ENCODE data around the gene CFAP74.

CFAP74 gene, protein sequence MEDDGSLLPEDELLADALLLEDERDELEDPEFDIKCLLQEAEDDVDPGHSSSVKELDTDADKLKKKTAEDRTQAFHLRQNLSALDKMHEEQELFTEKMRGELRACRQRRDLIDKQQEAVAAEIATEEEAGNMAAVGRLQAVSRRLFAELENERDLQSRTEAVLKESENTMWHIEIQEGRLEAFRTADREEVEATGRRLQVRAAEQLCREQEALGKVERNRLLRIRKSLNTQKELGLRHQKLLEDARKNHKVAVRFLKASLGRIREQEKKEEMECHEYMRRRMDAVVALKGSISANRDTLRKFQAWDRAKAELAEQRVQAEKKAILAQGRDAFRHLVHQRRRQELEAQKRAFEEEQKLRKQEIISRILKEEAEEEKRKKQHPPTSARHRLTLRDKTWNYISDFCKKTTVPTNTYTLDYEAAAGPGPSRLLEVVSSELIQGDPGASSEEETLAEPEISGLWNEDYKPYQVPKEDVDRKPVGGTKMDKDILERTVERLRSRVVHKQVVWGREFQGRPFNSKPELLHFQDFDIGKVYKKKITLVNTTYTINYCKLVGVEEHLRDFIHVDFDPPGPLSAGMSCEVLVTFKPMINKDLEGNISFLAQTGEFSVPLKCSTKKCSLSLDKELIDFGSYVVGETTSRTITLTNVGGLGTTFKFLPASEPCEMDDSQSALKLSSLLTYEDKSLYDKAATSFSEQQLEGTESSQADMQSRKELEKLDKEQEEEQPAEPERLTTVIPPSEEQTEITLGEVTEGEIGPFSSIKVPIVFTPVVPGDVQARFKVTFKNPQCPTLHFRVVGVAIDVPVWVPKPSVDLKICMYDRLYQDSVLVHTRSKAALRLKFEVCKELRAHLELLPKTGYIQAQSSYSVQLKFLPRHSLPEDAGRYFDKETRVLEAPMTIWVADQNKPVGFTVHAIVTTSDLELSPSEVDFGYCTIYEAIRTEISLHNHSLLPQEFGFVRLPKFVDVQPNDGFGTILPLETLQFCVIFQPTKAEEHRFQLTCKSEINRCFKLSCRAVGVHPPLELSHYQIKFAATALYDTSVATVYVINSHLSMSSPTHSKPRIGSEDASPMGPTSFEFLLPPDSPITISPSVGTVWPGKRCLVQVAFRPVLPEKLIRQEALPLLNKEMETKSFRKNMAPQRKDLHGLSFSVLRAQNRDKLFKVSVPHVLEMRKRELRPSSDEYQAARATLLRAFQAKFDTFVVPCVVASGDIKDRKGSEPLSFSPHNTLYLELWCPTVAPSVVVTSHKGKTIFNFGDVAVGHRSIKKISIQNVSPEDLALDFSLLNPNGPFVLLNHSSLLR (N-terminal part only)

DNA sequence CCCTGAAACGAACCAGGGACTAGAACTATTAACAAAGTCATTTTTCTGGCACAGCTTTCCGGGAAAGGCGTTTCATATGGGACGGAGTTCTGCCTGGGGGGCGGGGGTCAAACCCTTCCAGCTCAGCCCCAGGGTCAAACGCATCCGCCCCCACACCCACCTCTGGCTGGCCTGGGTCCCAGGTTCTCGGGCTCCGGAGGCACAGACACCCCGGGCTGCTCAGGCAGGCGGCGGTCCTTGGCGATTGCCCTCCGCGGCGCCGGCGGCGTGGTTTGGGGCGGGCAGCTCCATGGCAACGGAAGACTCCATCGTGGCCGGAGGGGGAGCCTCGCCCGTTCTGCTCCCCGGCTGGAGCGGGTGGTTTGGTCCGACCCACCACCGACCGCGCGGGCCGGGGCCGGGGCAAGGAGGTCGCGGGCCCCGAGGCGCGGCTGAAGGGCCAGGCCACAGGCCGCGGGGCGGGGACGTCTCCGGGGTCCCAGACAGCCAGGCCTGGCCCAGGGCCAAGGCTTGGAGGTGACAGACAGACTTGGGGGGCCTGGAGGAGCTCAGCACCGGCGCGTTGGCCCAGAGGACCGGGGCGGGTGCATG, at the start of gene CFAP74:
TSS of gene CFAP74 (minus strand) at position 246 of the 591 bp plus-strand sequence. CDS start 12,830 bp downstream, outside the sequence.
- DNase-seq (ENCODE audit: low spot score): no peak

DNA sequence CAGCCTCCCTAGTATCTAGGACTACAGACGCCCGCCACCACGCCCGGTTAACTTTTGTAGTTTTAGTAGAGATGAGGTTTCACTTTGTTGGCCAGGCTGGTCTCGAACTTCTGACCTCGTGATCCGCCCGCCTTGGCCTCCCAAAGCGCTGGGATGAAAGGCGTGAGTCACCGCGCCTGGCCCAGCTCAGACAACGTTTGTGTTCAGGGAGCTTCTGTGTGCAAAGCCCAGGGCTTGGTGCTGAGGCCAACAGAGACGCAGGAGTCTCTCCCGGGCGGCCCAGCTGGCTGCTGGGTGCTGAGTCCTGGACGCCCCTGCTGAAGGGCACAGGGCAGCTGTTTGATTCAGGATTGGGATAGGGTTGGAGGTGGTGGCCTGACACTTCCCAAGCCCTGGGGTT, 49.6 kb upstream of the CFAP74 start:
- no peak for DNase-seq (ENCODE audit: low spot score)

DNA sequence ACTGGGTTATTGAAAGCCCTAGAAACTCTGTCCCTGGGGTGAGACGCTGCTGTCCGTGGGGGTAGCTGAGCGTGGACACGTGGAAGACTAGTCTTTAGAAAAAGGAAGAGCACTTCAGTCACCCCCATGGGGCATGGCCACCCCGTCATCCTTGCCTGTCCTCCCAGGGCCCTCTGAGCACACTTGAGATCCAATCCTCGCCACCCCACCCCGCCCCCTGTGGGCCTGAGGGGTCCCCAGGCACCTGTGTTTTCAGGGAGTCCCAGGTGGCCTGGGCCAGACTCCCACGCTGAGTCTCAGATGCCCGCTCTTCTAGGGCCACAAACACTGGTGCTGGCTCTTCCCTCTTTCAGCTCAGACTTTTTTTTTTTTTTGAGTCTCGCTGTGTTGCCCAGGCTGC, 49.2 kb upstream of the CFAP74 start:
- no peak for DNase-seq (ENCODE audit: low spot score)

DNA sequence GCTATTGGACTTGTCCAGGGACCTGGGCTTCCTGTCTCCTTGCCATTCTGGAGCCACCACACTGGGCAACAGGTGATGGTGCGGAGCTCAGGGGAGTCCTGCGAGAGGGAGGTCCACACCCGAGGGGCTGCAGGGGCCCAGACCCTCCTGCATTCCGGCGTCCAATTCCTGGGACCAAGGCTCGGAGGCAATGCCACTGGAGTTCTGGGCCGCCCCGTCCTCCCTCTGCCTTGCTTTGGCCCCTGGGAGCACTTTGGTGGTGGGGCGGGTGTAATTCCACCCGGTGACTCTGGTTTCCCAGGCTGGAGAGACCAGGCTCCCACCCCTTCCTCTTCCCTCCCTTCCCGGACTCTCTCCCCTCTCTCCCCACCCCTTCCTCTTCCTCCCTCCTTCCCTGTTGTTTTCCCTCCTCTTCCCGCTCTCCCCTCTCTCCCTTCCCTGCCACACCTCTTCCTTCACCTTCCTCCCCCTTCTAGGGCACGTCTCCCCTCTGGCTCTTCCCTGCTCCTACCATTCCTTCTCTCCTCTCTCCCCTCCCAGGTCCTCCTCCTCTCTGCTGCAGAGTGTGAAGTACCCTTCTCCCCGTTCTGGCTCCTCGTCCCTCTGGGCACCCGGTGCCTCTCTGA, 48.6 kb upstream of the CFAP74 start:
- DNase-seq (ENCODE audit: low spot score): no peak

DNA sequence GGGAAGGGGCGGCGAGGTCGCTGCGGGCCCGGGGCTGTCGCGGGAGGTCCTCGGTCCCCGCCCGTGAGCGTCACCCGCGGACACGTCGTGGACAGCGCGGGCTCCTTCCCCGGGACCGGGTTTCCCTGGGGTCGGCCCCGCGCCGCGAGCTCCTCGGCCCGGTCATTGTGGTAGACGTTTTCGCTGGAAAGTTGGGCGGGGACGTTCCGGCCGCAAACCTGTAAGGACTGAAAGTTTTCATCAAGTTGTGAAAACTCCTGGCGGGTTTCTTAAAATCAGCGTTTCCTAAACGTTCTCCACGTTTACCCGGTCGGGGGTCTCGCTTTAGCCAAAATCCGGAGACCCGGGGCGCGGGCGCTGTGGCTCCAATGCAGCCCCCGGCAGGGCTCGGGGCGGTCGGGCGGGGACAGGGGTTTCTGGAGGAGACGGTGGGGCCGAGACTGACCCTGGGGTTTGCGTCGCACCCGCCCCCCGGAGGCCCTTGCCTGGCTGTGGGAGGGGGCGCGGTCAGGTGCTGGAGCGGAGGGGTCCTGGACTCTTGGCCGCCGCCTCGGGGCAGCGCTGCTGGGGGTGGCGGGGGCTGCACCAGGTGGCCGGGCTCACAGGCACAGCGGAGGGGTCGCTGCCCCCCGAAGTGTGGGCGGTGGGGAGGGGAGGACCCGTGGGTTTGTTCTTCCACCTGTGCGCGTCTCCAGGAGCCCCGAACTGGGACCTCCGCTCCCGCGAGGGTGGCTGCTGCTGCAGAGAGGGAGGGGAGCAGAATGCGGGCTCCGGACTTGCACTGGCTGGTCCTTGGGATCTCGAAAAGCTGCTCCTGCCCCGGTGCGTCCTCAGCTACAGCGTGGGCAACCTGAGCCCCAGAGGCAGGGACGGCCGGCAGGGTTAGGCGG, 47.5 kb upstream of the CFAP74 start:
- DNase-seq (ENCODE audit: low spot score): no peak

DNA sequence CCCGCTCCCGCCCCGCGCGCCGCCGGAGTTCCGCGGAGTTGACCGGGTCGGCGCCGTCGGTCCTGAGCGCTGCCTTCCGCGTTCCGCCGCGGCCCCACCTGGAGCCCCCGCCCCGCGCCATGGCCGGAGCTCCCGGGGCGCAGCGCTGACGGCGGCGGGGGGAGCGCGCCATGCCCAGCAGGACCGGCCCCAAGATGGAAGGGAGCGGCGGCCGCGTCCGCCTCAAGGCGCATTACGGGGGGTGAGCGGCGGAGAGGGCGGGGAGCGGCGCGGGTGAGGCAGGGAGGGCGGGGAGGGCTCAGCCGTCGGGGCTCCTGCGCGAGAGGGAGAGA, 46.8 kb upstream of the CFAP74 start:
- DNase-seq (ENCODE audit: low spot score): no peak

DNA sequence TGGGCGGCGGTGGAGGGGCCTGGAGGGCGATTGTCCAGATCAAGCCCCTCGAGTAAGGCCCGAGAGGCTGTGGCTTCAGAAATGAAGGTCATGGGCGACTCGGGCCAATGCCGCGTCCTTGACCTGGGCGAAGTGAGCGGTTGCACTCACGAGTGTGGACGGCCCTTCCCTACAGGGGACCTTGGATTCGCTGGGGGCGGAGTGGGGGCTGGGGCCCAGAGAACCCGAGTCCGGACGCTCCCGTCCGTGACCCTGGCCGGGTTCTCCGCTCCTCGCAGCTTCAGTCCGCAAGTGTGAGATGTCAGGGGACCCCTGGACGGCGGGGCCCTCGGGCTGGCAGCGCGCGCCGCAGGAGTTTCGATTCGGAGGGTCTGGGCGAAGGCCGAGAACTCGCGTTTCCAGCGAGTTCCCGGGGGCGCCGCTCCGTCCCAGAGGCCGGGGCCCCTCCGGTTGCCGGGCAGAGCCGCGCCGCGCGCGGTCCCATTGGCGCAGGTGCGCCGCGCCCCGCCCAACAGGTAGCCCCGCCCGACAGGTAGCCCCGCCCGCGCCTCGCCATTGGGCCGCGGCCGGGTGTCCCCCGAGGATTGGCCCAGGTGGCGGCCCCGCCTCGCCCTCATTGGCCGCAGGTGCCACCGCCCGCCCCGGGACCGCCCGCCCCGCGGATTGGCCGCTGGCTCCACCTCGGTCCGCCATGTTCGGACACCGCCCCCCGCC, 46.3 kb upstream of the CFAP74 start, which contains the start of gene PRKCZ:
TSS of gene PRKCZ (plus strand) at position 694 of the 714 bp plus-strand sequence. CDS start 220 bp downstream, outside the sequence.
- DNase-seq (ENCODE audit: low spot score): no peak

DNA sequence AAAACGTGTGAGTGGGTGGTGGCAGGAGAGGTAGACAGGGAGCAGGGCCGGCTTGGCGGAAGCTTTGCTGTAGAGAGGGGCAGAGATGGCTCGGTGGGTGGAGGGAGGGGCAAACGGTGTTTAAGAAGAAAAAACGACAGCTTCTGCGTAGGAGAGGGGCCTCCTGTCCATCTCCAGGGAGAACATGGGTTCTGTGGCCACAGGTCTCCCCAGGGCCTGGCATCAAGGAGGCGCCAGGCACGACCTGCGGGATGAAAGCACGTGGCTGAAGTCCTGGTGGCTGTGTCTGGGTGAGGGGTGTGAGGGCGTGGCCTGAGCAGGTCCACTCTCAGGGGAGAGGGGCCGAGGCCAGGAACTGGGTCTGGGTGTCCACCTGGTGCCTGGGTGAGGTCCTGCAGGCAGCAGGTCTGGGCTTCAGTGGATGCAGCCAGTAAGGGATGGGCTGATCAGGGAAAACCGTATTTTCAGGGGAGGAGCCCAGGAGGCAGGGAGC, 45.7 kb upstream of the CFAP74 start:
- no peak for DNase-seq (ENCODE audit: low spot score)

DNA sequence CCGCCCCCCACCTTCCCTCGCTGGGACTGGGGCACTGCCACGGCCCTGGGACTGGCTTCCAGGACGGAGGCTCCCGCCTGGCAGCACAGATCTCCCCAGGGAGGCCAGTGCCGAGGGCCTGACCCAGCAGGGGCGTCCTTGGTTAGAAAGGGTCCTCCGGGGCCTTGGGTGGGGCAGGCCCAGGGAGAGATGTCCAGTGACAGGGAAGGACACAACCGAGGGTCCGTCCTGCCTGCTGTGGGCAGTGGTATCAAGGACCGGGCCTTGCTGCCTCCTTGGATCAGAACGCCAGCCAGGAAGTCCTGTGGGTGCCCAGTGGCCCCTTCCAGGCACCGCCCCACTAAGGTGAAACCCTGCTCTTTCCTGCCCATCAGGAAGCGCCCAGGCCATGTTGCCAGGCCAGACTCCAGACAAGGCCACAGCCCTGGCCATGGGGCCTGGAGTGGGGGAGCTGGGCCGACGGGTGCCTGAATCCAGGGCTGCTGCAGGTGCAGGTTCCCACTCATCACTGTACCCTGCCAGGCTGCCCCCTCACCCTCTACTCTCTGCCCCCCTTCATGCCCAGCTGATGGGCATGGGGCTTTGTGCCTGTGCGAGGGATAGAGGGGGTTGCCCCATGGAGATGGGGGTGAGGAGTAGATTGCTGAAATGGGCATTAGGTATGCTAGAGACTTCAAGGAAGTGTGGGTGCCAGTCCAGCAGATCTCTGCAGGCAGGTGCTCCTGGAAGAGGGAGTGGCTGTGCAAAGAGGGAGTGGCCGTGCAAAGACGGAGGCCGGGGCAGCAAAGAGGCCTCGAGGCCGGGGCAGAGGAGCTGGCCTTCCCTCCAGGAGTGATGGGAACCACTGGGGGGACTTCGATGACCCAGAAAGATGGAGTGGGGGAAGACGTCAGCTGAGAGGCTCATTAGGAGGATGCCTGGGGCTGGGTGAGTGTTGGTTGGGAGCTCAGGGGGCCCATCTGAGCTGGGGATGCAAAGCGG, 44.5 kb upstream of the CFAP74 start:
- DNase-seq (ENCODE audit: low spot score): no peak

DNA sequence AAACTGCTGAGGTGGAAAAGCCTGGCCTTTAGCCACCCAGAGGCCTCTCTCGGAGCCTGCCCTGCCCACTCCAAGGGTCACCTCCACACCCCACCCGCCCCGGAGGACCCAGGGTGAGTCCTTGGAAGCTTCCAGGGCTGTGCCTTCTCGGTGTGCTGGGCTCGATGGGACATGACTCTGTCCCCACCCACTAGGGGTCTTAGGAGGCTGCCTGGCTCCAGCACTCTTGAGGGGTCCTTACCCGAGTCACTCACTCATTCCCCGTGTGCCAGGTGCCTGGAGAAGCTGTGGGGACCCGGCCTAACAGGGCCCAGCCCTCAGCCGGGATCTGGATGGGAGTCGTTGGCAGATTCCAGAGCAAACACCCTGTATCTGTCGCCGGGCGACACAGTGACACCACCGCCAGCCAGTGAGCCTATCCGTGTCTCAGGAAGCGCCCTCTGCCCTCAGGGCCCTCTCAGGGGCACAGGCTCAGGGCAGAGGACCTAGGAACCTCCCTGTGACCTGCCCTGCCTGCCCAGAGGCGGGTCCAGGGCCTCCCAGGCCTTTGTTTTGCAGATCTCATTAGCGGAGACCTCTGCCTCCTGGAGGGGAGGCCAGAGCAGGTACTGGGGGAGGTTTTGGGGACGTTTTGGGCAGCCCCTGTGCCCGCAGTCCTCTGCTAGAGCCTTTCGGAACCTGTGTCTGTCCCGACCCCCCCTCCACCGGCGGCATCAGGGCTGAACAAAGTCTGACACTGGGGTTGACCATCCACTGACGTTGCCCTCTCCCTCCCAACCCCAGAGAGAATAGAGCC, 43.6 kb upstream of the CFAP74 start:
- DNase-seq (ENCODE audit: low spot score): no peak

DNA sequence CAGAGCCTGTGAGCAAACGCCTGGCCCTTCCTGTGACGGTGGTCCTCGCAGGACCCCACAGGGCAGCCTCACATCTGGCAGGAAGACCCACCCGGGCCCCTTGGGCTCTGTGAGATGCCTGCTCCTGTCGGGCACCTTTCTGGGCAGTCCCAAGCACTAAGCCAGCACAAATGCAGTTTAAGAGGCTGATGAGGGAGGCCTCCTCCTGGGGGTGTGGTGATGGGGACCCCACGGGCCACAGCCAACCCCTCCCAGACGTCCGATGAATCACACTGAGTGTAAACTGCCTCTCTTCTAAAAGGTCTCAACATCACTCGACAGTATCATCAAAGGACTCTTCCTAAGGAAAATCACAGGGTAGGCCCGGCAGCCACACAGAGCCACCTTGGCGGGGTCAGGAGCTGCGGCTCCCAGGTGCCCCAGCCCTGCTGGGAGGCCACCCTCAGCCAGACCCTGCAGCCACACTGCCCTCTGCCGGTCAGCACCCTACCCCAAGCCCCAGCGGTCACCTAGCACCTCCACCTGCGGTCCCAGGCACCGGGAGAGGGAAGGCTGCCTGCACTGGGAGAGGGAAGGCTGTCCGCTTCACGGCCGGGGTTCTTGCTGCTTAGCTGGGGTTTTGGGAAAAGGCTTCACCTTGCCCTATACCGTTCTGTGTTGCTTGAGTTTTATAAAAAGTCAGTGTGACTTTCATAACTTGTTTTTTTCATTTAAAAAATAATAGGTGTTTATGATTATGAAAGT, 42.8 kb upstream of the CFAP74 start:
- DNase-seq (ENCODE audit: low spot score): peak; percentile 95

DNA sequence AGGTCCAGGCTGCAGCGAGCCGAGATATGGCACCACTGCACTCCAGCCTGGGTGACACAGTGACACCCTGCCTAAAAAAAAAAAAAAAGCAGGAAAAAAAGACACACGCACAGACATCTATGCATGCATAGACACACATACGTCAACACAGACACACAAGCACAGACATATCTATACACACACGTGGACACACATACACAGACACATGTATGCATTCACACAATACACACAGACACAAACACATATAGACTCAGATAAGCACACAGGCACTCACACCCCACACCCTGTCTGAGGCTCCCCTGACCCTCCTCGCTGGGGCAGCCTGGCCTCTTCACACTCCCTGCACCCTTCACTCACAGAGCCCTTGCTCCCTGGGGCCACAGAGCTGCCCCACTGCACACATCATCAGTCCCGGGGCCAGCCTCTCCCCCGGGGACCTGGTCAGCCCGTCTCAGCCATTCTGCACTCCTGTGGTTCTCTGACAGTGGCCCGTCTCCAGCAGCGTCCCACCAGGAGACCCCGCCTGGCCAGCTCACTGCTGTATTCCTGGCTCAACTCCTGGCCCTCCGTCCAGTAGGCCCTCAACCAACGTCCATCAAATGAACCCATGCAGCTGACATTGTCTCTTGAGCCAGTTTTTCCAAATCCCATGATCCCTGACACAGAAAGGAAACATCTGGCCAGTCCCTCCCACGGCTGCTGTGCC, 42.0 kb upstream of the CFAP74 start:
- no peak for DNase-seq (ENCODE audit: low spot score)

DNA sequence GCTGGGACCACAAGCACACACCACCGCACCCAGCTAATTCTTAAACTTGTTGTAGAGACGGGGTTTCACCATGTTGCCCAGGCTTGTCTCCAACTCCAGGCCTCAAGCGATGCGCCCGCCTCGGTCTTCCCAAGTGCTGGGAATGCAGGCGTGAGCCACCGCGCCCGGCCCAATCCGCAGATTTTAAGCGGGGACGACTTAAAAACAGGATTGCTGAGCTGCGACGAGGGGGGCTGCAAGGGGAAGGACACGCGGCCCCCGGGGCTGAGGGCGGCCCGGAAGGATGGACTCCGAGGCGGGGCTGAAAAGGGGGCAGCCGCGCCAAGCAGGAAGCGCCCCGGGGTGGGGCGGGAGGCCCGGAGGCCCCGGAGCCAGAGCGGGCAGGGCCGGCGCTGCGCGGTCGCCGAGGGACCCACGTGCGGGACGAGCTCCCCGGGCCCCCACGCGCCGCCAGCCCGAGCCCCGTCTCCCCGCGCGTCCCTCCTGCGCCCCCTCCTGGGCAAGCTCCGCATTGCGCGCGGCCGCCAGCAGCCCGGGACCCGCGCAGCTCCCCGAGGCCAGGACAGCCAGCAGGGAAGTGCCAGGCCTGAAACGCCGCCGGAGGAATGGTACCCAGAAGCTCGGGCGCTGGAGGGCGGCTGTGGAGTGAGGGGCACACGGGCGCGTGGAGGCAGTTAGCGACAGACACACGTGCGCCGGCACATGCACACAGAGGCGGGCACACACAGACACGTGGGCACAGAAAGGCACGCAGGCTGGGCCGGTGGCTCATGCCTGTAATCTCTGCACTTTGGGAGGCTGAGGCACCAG, 41.1 kb upstream of the CFAP74 start:
- DNase-seq (ENCODE audit: low spot score): peak; percentile 88

DNA sequence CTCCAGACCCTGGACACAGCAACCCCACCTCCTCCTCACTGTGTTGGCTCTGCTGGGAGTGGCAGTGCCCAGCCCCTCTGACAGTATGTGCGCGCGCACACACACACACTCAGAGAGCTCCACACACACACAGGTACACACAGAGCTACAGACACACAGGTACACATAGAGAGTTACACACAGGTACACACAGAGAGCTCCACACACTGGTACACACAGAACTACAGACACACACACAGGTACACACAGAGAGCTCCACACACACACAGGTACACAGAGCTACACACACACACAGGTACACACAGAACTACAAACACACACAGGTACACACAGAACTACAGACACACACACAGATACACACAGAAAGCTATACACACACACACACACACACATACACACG, 40.3 kb upstream of the CFAP74 start:
- no peak for DNase-seq (ENCODE audit: low spot score)
